WTC11 (cell line): ENCODE measurements around the gene MICAL3. TPM values are rescaled to one million over a fixed set of nuclear protein-coding genes. Genes with fewer than 3 reads are reported as not detected.

Experiments used
- ATAC-seq: fragments of 200-7000 bp; cut with Tn5 transposase; 2 replicates; pipeline ENCODE4 v1.10.0; 2021; ENCODE audit warnings: mild to moderate bottlenecking, moderate library complexity
- CTCF ChIA-PET: fragments of 300-600 bp; sonication (Branson Sonifier 250); formaldehyde crosslinking; loops from one replicate; lab custom pipeline; 2021; ENCODE audit warnings: antibody characterized with exemption; lab: Charles Lee
- POLR2A ChIA-PET: fragments of 350-600 bp; sonication (Branson Sonifier 250); formaldehyde crosslinking; loops from one replicate; lab custom pipeline; 2021; ENCODE audit warnings: antibody characterized with exemption; lab: Charles Lee
- DNase-seq: peaks from one replicate; pipeline ENCODE4 v3.0.0; 2021; ENCODE audit warnings: low spot score
- H3K27ac Mint-ChIP-seq: 2 replicates; pipeline ENCODE4 v1.8.0; 2021; ENCODE audit warnings: mixed read lengths
- H3K27me3 Mint-ChIP-seq: 2 replicates; pipeline ENCODE4 v1.8.0; 2021; ENCODE audit warnings: low read depth, mild to moderate bottlenecking, moderate library complexity, mixed read lengths
- H3K36me3 Mint-ChIP-seq: 2 replicates; pipeline ENCODE4 v1.8.0; 2021; ENCODE audit warnings: mixed read lengths
- H3K4me1 Mint-ChIP-seq: 2 replicates; pipeline ENCODE4 v1.8.0; 2022; ENCODE audit warnings: mixed read lengths
- H3K4me3 Mint-ChIP-seq: 2 replicates; pipeline ENCODE4 v1.8.0; 2021; ENCODE audit warnings: mild to moderate bottlenecking, moderate library complexity, mixed read lengths
- H3K9me3 Mint-ChIP-seq: 2 replicates; pipeline ENCODE4 v1.8.0; 2021; ENCODE audit warnings: mixed read lengths
- CBFB ChIP-seq: sonication (generic); formaldehyde crosslinking; IDR thresholded peaks from 2 replicates; pipeline ENCODE4 v1.8.1; 2022; ENCODE audit warnings: mild to moderate bottlenecking, low read depth, missing genetic modification reagents
- GRHL2 ChIP-seq: fragments of 250-450 bp; sonication (Bioruptor Pico); IDR thresholded peaks from 2 replicates; pipeline ENCODE4 v1.8.0; 2022; ENCODE audit warnings: mild to moderate bottlenecking, moderate library complexity; ENCODE audit not compliant: insufficient replicate concordance, severe bottlenecking
- JAZF1 ChIP-seq: fragments of 250-450 bp; sonication (Bioruptor Pico); IDR thresholded peaks from 2 replicates; pipeline ENCODE4 v1.9.0; 2021; ENCODE audit warnings: moderate library complexity, mild to moderate bottlenecking, inconsistent platforms
- JUN ChIP-seq: sonication (generic); formaldehyde crosslinking; IDR thresholded peaks from 2 replicates; pipeline ENCODE4 v1.8.0; 2023; ENCODE audit warnings: mild to moderate bottlenecking, missing genetic modification reagents
- MXD4 ChIP-seq: fragments of 250-450 bp; sonication (Bioruptor Pico); IDR thresholded peaks from 2 replicates; pipeline ENCODE4 v1.8.0; 2021; ENCODE audit warnings: mild to moderate bottlenecking, moderate library complexity, borderline replicate concordance
- NFYB ChIP-seq: sonication (generic); formaldehyde crosslinking; conservative IDR thresholded peaks from 2 replicates; pipeline ENCODE4 v1.8.0; 2022; ENCODE audit warnings: low read depth, missing genetic modification reagents
- NR2C2 ChIP-seq: sonication (generic); formaldehyde crosslinking; IDR thresholded peaks from 2 replicates; pipeline ENCODE4 v1.8.0; 2022; ENCODE audit warnings: mild to moderate bottlenecking, missing genetic modification reagents
- NR3C1 ChIP-seq: sonication (generic); formaldehyde crosslinking; conservative IDR thresholded peaks from 2 replicates; pipeline ENCODE4 v1.8.1; 2023; ENCODE audit warnings: low read depth, mild to moderate bottlenecking, missing genetic modification reagents
- SMAD4 ChIP-seq: sonication (generic); formaldehyde crosslinking; IDR thresholded peaks from 2 replicates; pipeline ENCODE4 v1.8.0; 2022; ENCODE audit warnings: mild to moderate bottlenecking, missing genetic modification reagents
- TEAD1 ChIP-seq: sonication (generic); formaldehyde crosslinking; IDR thresholded peaks from 2 replicates; pipeline ENCODE4 v1.8.0; 2022; ENCODE audit warnings: mild to moderate bottlenecking, missing genetic modification reagents
- TEAD4 ChIP-seq: sonication (generic); formaldehyde crosslinking; IDR thresholded peaks from 2 replicates; pipeline ENCODE4 v1.8.0; 2022; ENCODE audit warnings: mild to moderate bottlenecking, missing genetic modification reagents
- ZNF121 ChIP-seq: sonication (generic); formaldehyde crosslinking; IDR thresholded peaks from 2 replicates; pipeline ENCODE4 v1.8.0; 2023; ENCODE audit warnings: missing genetic modification reagents
- ZNF263 ChIP-seq: sonication (generic); formaldehyde crosslinking; IDR thresholded peaks from 2 replicates; pipeline ENCODE4 v1.8.1; 2022; ENCODE audit warnings: low read depth, mild to moderate bottlenecking, moderate library complexity, missing genetic modification reagents
- total RNA-seq: library from RNA; stranded (reverse); gene quantifications from 3 replicates; pipeline ENCODE4 v1.2.3, GENCODE V29; 2021
- TF ChIP-seq, protein P1 (sequence below): sonication (generic); formaldehyde crosslinking; IDR thresholded peaks from 2 replicates; pipeline ENCODE4 v1.8.1; 2023; ENCODE audit warnings: mild to moderate bottlenecking, missing genetic modification reagents, moderate library complexity
- TF ChIP-seq, protein P2 (sequence below): sonication (generic); formaldehyde crosslinking; IDR thresholded peaks from 2 replicates; pipeline ENCODE4 v1.8.0; 2023; ENCODE audit warnings: missing genetic modification reagents
- TF ChIP-seq, protein P3 (sequence below): fragments of 250-450 bp; sonication (Bioruptor Pico); conservative IDR thresholded peaks from 2 replicates; pipeline ENCODE4 v1.9.0; 2021; ENCODE audit warnings: mild to moderate bottlenecking
- TF ChIP-seq, protein P4 (sequence below): sonication (generic); formaldehyde crosslinking; IDR thresholded peaks from 2 replicates; pipeline ENCODE4 v1.8.0; 2023; ENCODE audit warnings: mild to moderate bottlenecking, missing genetic modification reagents
- TF ChIP-seq, protein P5 (sequence below): sonication (generic); formaldehyde crosslinking; conservative IDR thresholded peaks from 2 replicates; pipeline ENCODE4 v1.8.1; 2022; ENCODE audit warnings: mild to moderate bottlenecking, missing genetic modification reagents
- TF ChIP-seq, protein P6 (sequence below): sonication (generic); formaldehyde crosslinking; IDR thresholded peaks from 2 replicates; pipeline ENCODE4 v1.8.1; 2022; ENCODE audit warnings: missing genetic modification reagents, borderline replicate concordance
- TF ChIP-seq, protein P7 (sequence below): sonication (generic); formaldehyde crosslinking; IDR thresholded peaks from 2 replicates; pipeline ENCODE4 v1.8.1; 2023; ENCODE audit warnings: mild to moderate bottlenecking, missing genetic modification reagents, borderline replicate concordance

The MICAL3 gene
- total RNA-seq, 1 experiment from 2014 or later = 41.2 TPM

DNA sequence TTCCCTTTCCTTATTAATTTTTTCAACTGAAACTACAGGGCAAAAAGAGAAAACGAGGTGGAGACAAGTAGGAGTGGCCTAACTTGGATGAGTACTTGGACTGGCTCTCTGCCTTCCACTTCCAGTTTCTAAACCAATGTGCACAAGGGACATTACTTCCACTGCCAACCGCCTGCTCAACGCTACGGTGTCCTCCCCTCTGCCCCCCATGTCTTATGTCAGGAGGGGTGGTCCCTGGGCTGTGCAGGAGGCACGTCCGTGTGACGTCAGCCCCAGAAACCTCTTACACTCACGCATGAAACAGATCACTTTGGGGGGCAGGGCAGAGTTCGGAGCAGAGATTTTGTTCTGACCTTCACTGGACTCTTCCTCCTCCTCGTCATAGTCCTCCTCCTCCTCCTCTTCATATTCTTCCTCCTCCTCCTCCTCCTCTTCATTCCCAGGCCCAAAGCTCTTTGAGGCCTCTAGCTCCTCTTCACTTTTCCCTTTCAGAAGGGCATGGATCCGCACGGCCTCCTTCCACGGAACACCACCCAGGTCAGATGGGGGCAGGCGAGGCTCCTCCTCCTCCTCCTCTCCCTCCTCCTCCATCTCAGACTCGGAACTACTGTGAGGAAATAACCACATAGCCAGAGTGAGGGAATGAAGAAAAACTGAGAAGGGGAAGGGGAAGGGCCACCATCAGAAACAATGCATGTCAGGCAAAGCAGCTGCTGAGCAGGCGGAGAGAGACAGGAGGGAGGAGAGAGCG, 192.7 kb downstream of the MICAL3 start:
- no peak overlapping the region for H3K27ac Mint-ChIP-seq
- no peak overlapping the region for H3K4me3 Mint-ChIP-seq
- ATAC-seq = no peak
- ChIA-PET CTCF (interaction anchor here (0.6 to 4.5 kb wide), 3 partner anchors 57 to 244 kb away, joined by 3 to 77 read pairs (median 3); partner anchors contain the start of gene PEX26), POLR2A (no interaction called here)
- no peaks in the 10 kb centered on the region for H3K9me3 Mint-ChIP-seq
- TF ChIP-seq ZNF121 (CRISPR knock-in tag) = no peak
- no peak for TF ChIP-seq SMAD4 (CRISPR knock-in tag)
- TF ChIP-seq, protein P1, sequence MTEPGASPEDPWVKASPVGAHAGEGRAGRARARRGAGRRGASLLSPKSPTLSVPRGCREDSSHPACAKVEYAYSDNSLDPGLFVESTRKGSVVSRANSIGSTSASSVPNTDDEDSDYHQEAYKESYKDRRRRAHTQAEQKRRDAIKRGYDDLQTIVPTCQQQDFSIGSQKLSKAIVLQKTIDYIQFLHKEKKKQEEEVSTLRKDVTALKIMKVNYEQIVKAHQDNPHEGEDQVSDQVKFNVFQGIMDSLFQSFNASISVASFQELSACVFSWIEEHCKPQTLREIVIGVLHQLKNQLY = no peak
- no peak for TF ChIP-seq JAZF1 (CRISPR knock-in tag)
- TF ChIP-seq, protein P2, sequence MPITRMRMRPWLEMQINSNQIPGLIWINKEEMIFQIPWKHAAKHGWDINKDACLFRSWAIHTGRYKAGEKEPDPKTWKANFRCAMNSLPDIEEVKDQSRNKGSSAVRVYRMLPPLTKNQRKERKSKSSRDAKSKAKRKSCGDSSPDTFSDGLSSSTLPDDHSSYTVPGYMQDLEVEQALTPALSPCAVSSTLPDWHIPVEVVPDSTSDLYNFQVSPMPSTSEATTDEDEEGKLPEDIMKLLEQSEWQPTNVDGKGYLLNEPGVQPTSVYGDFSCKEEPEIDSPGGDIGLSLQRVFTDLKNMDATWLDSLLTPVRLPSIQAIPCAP (CRISPR knock-in tag) = no peak
- TF ChIP-seq TEAD1 (CRISPR knock-in tag) = no peak
- TF ChIP-seq CBFB (CRISPR knock-in tag) = no peak
- TF ChIP-seq NR2C2 (CRISPR knock-in tag) = no peak
- TF ChIP-seq NFYB (CRISPR knock-in tag) = no peak
- TF ChIP-seq, protein P3, sequence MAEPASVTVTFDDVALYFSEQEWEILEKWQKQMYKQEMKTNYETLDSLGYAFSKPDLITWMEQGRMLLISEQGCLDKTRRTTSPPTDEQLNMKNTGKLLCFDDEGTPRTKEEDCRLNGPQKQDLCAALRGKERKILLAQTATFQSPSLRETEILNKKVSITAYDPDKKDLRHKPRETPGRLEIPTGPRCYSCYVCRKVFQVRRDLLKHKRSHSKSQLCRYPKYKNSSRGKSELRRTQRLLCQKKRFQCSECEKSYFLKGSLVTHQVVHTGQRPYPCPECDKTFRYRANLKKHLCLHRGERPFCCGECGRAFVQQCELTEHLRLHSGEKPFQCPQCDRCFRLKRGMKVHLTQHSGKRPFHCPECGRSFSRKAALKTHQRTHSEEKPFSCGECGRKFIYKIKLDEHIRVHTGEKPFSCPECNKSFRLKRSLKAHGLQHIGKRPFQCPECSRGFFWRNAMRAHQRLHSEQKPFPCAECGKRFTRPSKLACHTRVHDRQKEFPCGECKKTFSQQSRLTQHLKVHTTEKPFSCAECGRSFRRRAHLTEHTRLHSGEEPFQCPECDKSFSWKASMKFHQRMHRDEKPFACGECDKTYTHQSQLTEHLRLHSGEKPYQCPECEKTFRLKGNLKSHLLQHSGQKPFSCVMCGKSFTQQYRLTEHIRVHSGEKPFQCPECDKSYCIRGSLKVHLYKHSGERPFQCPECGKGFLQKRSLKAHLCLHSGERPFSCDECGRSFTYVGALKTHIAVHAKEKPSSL = no peak
- no peak for TF ChIP-seq MXD4 (CRISPR knock-in tag)
- TF ChIP-seq, protein P4, sequence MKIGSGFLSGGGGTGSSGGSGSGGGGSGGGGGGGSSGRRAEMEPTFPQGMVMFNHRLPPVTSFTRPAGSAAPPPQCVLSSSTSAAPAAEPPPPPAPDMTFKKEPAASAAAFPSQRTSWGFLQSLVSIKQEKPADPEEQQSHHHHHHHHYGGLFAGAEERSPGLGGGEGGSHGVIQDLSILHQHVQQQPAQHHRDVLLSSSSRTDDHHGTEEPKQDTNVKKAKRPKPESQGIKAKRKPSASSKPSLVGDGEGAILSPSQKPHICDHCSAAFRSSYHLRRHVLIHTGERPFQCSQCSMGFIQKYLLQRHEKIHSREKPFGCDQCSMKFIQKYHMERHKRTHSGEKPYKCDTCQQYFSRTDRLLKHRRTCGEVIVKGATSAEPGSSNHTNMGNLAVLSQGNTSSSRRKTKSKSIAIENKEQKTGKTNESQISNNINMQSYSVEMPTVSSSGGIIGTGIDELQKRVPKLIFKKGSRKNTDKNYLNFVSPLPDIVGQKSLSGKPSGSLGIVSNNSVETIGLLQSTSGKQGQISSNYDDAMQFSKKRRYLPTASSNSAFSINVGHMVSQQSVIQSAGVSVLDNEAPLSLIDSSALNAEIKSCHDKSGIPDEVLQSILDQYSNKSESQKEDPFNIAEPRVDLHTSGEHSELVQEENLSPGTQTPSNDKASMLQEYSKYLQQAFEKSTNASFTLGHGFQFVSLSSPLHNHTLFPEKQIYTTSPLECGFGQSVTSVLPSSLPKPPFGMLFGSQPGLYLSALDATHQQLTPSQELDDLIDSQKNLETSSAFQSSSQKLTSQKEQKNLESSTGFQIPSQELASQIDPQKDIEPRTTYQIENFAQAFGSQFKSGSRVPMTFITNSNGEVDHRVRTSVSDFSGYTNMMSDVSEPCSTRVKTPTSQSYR (CRISPR knock-in tag) = no peak
- TF ChIP-seq, protein P5, sequence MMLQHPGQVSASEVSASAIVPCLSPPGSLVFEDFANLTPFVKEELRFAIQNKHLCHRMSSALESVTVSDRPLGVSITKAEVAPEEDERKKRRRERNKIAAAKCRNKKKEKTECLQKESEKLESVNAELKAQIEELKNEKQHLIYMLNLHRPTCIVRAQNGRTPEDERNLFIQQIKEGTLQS (CRISPR knock-in tag) = no peak
- TF ChIP-seq, protein P6, sequence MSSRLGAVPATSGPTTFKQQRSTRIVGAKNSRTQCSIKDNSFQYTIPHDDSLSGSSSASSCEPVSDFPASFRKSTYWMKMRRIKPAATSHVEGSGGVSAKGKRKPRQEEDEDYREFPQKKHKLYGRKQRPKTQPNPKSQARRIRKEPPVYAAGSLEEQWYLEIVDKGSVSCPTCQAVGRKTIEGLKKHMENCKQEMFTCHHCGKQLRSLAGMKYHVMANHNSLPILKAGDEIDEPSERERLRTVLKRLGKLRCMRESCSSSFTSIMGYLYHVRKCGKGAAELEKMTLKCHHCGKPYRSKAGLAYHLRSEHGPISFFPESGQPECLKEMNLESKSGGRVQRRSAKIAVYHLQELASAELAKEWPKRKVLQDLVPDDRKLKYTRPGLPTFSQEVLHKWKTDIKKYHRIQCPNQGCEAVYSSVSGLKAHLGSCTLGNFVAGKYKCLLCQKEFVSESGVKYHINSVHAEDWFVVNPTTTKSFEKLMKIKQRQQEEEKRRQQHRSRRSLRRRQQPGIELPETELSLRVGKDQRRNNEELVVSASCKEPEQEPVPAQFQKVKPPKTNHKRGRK (CRISPR knock-in tag) = no peak
- TF ChIP-seq JUN (CRISPR knock-in tag) = no peak
- no peak for TF ChIP-seq TEAD4 (CRISPR knock-in tag)
- TF ChIP-seq NR3C1 (CRISPR knock-in tag) = no peak
- TF ChIP-seq, protein P7, sequence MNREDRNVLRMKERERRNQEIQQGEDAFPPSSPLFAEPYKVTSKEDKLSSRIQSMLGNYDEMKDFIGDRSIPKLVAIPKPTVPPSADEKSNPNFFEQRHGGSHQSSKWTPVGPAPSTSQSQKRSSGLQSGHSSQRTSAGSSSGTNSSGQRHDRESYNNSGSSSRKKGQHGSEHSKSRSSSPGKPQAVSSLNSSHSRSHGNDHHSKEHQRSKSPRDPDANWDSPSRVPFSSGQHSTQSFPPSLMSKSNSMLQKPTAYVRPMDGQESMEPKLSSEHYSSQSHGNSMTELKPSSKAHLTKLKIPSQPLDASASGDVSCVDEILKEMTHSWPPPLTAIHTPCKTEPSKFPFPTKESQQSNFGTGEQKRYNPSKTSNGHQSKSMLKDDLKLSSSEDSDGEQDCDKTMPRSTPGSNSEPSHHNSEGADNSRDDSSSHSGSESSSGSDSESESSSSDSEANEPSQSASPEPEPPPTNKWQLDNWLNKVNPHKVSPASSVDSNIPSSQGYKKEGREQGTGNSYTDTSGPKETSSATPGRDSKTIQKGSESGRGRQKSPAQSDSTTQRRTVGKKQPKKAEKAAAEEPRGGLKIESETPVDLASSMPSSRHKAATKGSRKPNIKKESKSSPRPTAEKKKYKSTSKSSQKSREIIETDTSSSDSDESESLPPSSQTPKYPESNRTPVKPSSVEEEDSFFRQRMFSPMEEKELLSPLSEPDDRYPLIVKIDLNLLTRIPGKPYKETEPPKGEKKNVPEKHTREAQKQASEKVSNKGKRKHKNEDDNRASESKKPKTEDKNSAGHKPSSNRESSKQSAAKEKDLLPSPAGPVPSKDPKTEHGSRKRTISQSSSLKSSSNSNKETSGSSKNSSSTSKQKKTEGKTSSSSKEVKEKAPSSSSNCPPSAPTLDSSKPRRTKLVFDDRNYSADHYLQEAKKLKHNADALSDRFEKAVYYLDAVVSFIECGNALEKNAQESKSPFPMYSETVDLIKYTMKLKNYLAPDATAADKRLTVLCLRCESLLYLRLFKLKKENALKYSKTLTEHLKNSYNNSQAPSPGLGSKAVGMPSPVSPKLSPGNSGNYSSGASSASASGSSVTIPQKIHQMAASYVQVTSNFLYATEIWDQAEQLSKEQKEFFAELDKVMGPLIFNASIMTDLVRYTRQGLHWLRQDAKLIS (CRISPR knock-in tag) = no peak
- TF ChIP-seq ZNF263 = no peak
- TF ChIP-seq GRHL2 (CRISPR knock-in tag) = no peak
- DNase-seq = no peak
- no peaks in the 10 kb centered on the region for H3K4me1 Mint-ChIP-seq
- no peaks in the 10 kb centered on the region; the same call in 1 of the 2 replicates for H3K36me3 Mint-ChIP-seq
- H3K27me3 Mint-ChIP-seq = no peaks in the 10 kb centered on the region
